GM23338 (cell line): ENCODE data around the gene PLXND1. TPM values are rescaled to one million over a fixed set of nuclear protein-coding genes. Genes with fewer than 3 reads are reported as not detected.

Experiments
- ATAC-seq: fragments of 200-7000 bp; cut with Tn5 transposase; 3 replicates; pipeline ENCODE4 v1.9.1; 2020
- DNase-seq: peaks from one replicate; pipeline ENCODE4 v3.0.0-alpha.2; 2015; ENCODE audit warnings: low spot score
- H2AFZ ChIP-seq: fragments of 200-600 bp; sonication (generic); 2 replicates; pipeline ENCODE4 v1.8.0; 2016; ENCODE audit warnings: antibody characterized with exemption, mild to moderate bottlenecking, moderate library complexity
- H3F3A ChIP-seq: fragments of 200-600 bp; sonication (generic); replicated peaks from 2 replicates; pipeline ENCODE4 v1.8.0; 2017; ENCODE audit warnings: antibody characterized with exemption, mixed run types, low read depth
- H3K27ac ChIP-seq: fragments of 200-600 bp; sonication (generic); 2 replicates; pipeline ENCODE4 v1.6.1; 2016; ENCODE audit warnings: low read depth
- H3K27me3 ChIP-seq: fragments of 200-600 bp; sonication (generic); 2 replicates; pipeline ENCODE4 v1.8.0; 2016; ENCODE audit warnings: mild to moderate bottlenecking, mixed run types, moderate library complexity; ENCODE audit not compliant: insufficient read depth
- H3K36me3 ChIP-seq: fragments of 200-600 bp; sonication (generic); 2 replicates; pipeline ENCODE4 v1.8.0; 2016; ENCODE audit warnings: mild to moderate bottlenecking; ENCODE audit not compliant: insufficient read depth
- H3K4me1 ChIP-seq: fragments of 200-600 bp; sonication (generic); 2 replicates; pipeline ENCODE4 v1.8.0; 2016; ENCODE audit warnings: mild to moderate bottlenecking, moderate library complexity; ENCODE audit not compliant: insufficient read depth
- H3K4me2 ChIP-seq: fragments of 200-600 bp; sonication (generic); 2 replicates; pipeline ENCODE4 v1.7.1; 2017; ENCODE audit warnings: mixed run types
- H3K4me3 ChIP-seq: fragments of 200-600 bp; sonication (generic); 2 replicates; pipeline ENCODE4 v1.6.1; 2016; ENCODE audit warnings: mixed run types
- H3K79me2 ChIP-seq: fragments of 200-600 bp; sonication (generic); replicated peaks from 2 replicates; pipeline ENCODE4 v1.8.0; 2017; ENCODE audit warnings: mild to moderate bottlenecking; ENCODE audit not compliant: insufficient read depth
- H3K9me2 ChIP-seq: fragments of 200-600 bp; sonication (generic); 2 replicates; pipeline ENCODE4 v1.8.0; 2017; ENCODE audit not compliant: insufficient read depth
- H4K20me1 ChIP-seq: fragments of 200-600 bp; sonication (generic); replicated peaks from 2 replicates; pipeline ENCODE4 v1.8.0; 2017; ENCODE audit warnings: mild to moderate bottlenecking; ENCODE audit not compliant: insufficient read depth
- H3K27ac Mint-ChIP-seq: 2 replicates; pipeline ENCODE4 v1.8.0; 2020; ENCODE audit warnings: inconsistent platforms, mild to moderate bottlenecking, moderate library complexity, mixed read lengths
- H3K27me3 Mint-ChIP-seq: 3 replicates; pipeline ENCODE4 v1.8.0; 2022; ENCODE audit warnings: low read depth, mild to moderate bottlenecking, moderate library complexity, mixed read lengths, inconsistent platforms; ENCODE audit not compliant: insufficient read depth, poor library complexity
- H3K36me3 Mint-ChIP-seq: 3 replicates; pipeline ENCODE4 v1.8.0; 2021; ENCODE audit warnings: low read depth, mild to moderate bottlenecking, inconsistent platforms, moderate library complexity, mixed read lengths
- H3K4me1 Mint-ChIP-seq: 3 replicates; pipeline ENCODE4 v1.8.0; 2020; ENCODE audit warnings: mild to moderate bottlenecking, inconsistent platforms, mixed read lengths
- H3K4me3 Mint-ChIP-seq: 3 replicates; pipeline ENCODE4 v1.8.0; 2021; ENCODE audit warnings: moderate library complexity, mild to moderate bottlenecking, inconsistent platforms, mixed read lengths
- H3K9me3 Mint-ChIP-seq: 3 replicates; pipeline ENCODE4 v1.8.0; 2020; ENCODE audit warnings: moderate library complexity, mild to moderate bottlenecking, inconsistent platforms, mixed read lengths
- CTCF ChIP-seq, 2 experiments: fragments of 200-600 bp in 1 of 2; sonication (generic) in 1 of 2; conservative IDR thresholded peaks; 2 replicates each; pipeline versions ENCODE4 v1.5.1 to v1.6.1; 2016 to 2017; ENCODE audit warnings: antibody characterized with exemption in 2 of 2, low read depth in 2 of 2, mild to moderate bottlenecking in 2 of 2, moderate library complexity in 1 of 2
- ETS1 ChIP-seq: IDR thresholded peaks from 2 replicates; pipeline ENCODE4 v1.6.1; 2016; ENCODE audit warnings: antibody characterized with exemption
- EZH2 ChIP-seq: fragments of 200-600 bp; sonication (generic); IDR thresholded peaks from one replicate; pipeline ENCODE4 v1.8.0; 2017; ENCODE audit warnings: antibody characterized with exemption, mild to moderate bottlenecking, low read depth; ENCODE audit not compliant: unreplicated experiment
- EZH2phosphoT487 ChIP-seq: fragments of 200-600 bp; sonication (generic); IDR thresholded peaks from one replicate; pipeline ENCODE4 v1.8.1; 2018; ENCODE audit warnings: antibody characterized with exemption; ENCODE audit not compliant: unreplicated experiment
- JUNB ChIP-seq: IDR thresholded peaks from one replicate; pipeline ENCODE4 v1.6.1; 2016; ENCODE audit warnings: antibody characterized with exemption; ENCODE audit not compliant: unreplicated experiment
- POLR2AphosphoS5 ChIP-seq: IDR thresholded peaks from 2 replicates; pipeline ENCODE4 v1.6.1; 2016; ENCODE audit warnings: antibody characterized with exemption, low read depth
- REST ChIP-seq: IDR thresholded peaks from one replicate; pipeline ENCODE4 v1.6.1; 2018; ENCODE audit warnings: antibody characterized with exemption; ENCODE audit not compliant: unreplicated experiment
- STAT1 ChIP-seq: IDR thresholded peaks from one replicate; pipeline ENCODE4 v1.6.1; 2016; ENCODE audit warnings: antibody characterized with exemption; ENCODE audit not compliant: unreplicated experiment
- ZNF331 ChIP-seq: fragments of 250-450 bp; sonication (Bioruptor Pico); IDR thresholded peaks from 2 replicates; pipeline ENCODE4 v1.5.0; 2020; ENCODE audit warnings: low read depth, mild to moderate bottlenecking, moderate library complexity
- ZNF462 ChIP-seq: fragments of 250-450 bp; sonication (Bioruptor Pico); IDR thresholded peaks from 2 replicates; pipeline ENCODE4 v1.5.0; 2020; ENCODE audit warnings: mild to moderate bottlenecking, moderate library complexity
- polyA plus RNA-seq: library from polyadenylated mRNA; unstranded; fragments of >200 nt; fragmentation: Nextera tagmentation; extraction: Ambion mirVana; gene quantifications from 2 replicates; pipeline ENCODE4 v1.2.1, GENCODE V29; 2016
- total RNA-seq: library from RNA; depleted of rRNA; stranded (reverse); fragments of >200 nt; shearing (Covaris generic); gene quantifications from 2 replicates; pipeline ENCODE4 v1.2.3, GENCODE V29; 2014

Gene PLXND1
- total and polyA plus RNA-seq, 2 experiments from 2014 or later = 13.3 to 60.4 TPM

- Histone ChIP-seq H2AFZ (no peak overlapping the region), H3K4me3 (no peak overlapping the region), H3F3A (no peaks in the 10 kb centered on the region), H3K9me2 (peaks cover 11% of the 10 kb centered on the region; the same call in 1 of the 2 replicates), H3K79me2 (no peaks in the 10 kb centered on the region), H3K36me3 (no peaks in the 10 kb centered on the region), H3K4me2 (no peak overlapping the region), H3K27me3 (no peaks in the 10 kb centered on the region), H4K20me1 (no peaks in the 10 kb centered on the region), H3K4me1 (peaks cover 11% of the 10 kb centered on the region; the same call in 1 of the 2 replicates), H3K27ac (no peak overlapping the region)
- peaks cover 27% of the 10 kb centered on the region for H3K27me3 Mint-ChIP-seq
- H3K9me3 Mint-ChIP-seq = no peaks in the 10 kb centered on the region
- H3K4me3 Mint-ChIP-seq = no peak overlapping the region
- no peak for DNase-seq
- TF ChIP-seq POLR2AphosphoS5 (no peak), ZNF462 (CRISPR knock-in tag) (no peak), JUNB (no peak), CTCF (conservative IDR thresholded peaks at IDR 0.05; ENCODE audit: low read depth in 2 of 2) (no peak), EZH2 (no peak), REST (no peak), EZH2phosphoT487 (no peak), ETS1 (no peak), STAT1 (no peak), ZNF331 (no peak)
- H3K27ac Mint-ChIP-seq = no peak overlapping the region
- no peak for ATAC-seq
- no peaks in the 10 kb centered on the region; the same call in 2 of the 3 replicates for H3K36me3 Mint-ChIP-seq
- H3K4me1 Mint-ChIP-seq = peaks cover 36% of the 10 kb centered on the region
Observed at GRCh38 chr3:129532261-129532660, 74.2 kb downstream of the PLXND1 start.
